Trophoblast cell (in vitro differentiated cells and primary cell): Measurements from ENCODE around the gene PFDN5.

ENCODE experiments used
- DNase-seq, 2 donors: peaks; one replicate each; pipeline ENCODE4 v3.0.0-alpha.2; 2016
- H2AFZ ChIP-seq: 2 replicates; pipeline ENCODE4 v1.6.1; 2013; ENCODE audit warnings: low read length, moderate library complexity, mild to moderate bottlenecking; ENCODE audit not compliant: insufficient read depth, poor library complexity
- H2AK5ac ChIP-seq: 2 replicates; pipeline ENCODE4 v1.6.1; 2013; ENCODE audit warnings: mild to moderate bottlenecking, low read length
- H2BK120ac ChIP-seq: 2 replicates; pipeline ENCODE4 v1.6.1; 2013; ENCODE audit warnings: low read length, mild to moderate bottlenecking, moderate library complexity; ENCODE audit not compliant: insufficient read depth, poor library complexity
- H2BK12ac ChIP-seq: 2 replicates; pipeline ENCODE4 v1.6.1; 2013; ENCODE audit warnings: mild to moderate bottlenecking, low read length, moderate library complexity
- H2BK5ac ChIP-seq: 2 replicates; pipeline ENCODE4 v1.6.1; 2013; ENCODE audit warnings: low read length, low read depth, moderate library complexity, mild to moderate bottlenecking; ENCODE audit not compliant: poor library complexity
- H3K14ac ChIP-seq: 2 replicates; pipeline ENCODE4 v1.6.1; 2013; ENCODE audit warnings: mild to moderate bottlenecking, low read length
- H3K18ac ChIP-seq: 2 replicates; pipeline ENCODE4 v1.6.1; 2013; ENCODE audit warnings: mild to moderate bottlenecking, low read length
- H3K23ac ChIP-seq: 2 replicates; pipeline ENCODE4 v1.6.1; 2013; ENCODE audit warnings: low read length
- H3K27ac ChIP-seq: 2 replicates; pipeline ENCODE4 v1.5.1; 2013; ENCODE audit warnings: low read depth, mild to moderate bottlenecking, inconsistent platforms, low read length, moderate library complexity
- H3K27me3 ChIP-seq: 2 replicates; pipeline ENCODE4 v1.6.1; 2013; ENCODE audit warnings: inconsistent platforms, mild to moderate bottlenecking, low read length, moderate library complexity; ENCODE audit not compliant: insufficient read depth
- H3K36me3 ChIP-seq, 2 experiments: 1 replicate in 1 of 2; 2 replicates in 1 of 2; pipeline ENCODE4 v1.6.1; 2013; ENCODE audit warnings: low read length in 2 of 2, mild to moderate bottlenecking in 2 of 2, moderate library complexity in 1 of 2; ENCODE audit not compliant: insufficient read depth in 2 of 2, control insufficient read depth in 1 of 2
- H3K4ac ChIP-seq: 2 replicates; pipeline ENCODE4 v1.6.1; 2013; ENCODE audit warnings: low read depth, mild to moderate bottlenecking, low read length, moderate library complexity
- H3K4me1 ChIP-seq, 2 experiments: 1 replicate in 1 of 2; 2 replicates in 1 of 2; pipeline ENCODE4 v1.6.1; 2013; ENCODE audit warnings: low read length in 2 of 2, mild to moderate bottlenecking in 2 of 2, moderate library complexity in 1 of 2; ENCODE audit not compliant: insufficient read depth in 2 of 2, control insufficient read depth in 1 of 2
- H3K4me2 ChIP-seq: 2 replicates; pipeline ENCODE4 v1.6.1; 2013; ENCODE audit warnings: inconsistent platforms, mild to moderate bottlenecking, low read length, moderate library complexity
- H3K4me3 ChIP-seq: 2 replicates; pipeline ENCODE4 v1.5.1; 2013; ENCODE audit warnings: mild to moderate bottlenecking, low read depth, low read length, inconsistent platforms
- H3K79me1 ChIP-seq: one replicate; pipeline ENCODE4 v1.6.1; 2013; ENCODE audit warnings: low read length
- H3K79me2 ChIP-seq: 2 replicates; pipeline ENCODE4 v1.6.1; 2013; ENCODE audit warnings: low read length, mild to moderate bottlenecking; ENCODE audit not compliant: control insufficient read depth, insufficient read depth, poor library complexity
- H3K9ac ChIP-seq: 2 replicates; pipeline ENCODE4 v1.6.1; 2013; ENCODE audit warnings: mild to moderate bottlenecking, low read length
- H3K9me3 ChIP-seq: 2 replicates; pipeline ENCODE4 v1.6.1; 2013; ENCODE audit warnings: low read depth, mild to moderate bottlenecking, control low read depth, inconsistent platforms, low read length; ENCODE audit not compliant: insufficient read depth
- H4K12ac ChIP-seq: 2 replicates; pipeline ENCODE4 v1.6.1; 2013; ENCODE audit warnings: low read depth, mild to moderate bottlenecking, low read length, moderate library complexity
- H4K8ac ChIP-seq: 2 replicates; pipeline ENCODE4 v1.6.1; 2013; ENCODE audit warnings: low read depth, mild to moderate bottlenecking, low read length, moderate library complexity
- H4K91ac ChIP-seq: one replicate; pipeline ENCODE4 v1.6.1; 2013; ENCODE audit warnings: low read depth, mild to moderate bottlenecking, low read length, moderate library complexity
- WGBS: extraction: QIAGEN DNeasy Blood & Tissue Kit; methylation state at CpG from one replicate; pipeline ENCODE4 v1.1.7; 2013; ENCODE audit warnings: missing lambda C conversion rate; ENCODE audit not compliant: insufficient read length, insufficient coverage; ENCODE audit errors: extremely low coverage; 5-methylcytosine and 5-hydroxymethylcytosine counted together

Gene PFDN5

GRCh38 chr12:53338916-53339315 lies 43.6 kb downstream of the PFDN5 start:
- H3K79me1 ChIP-seq, result no peaks in the 10 kb centered on the region
- WGBS, result no CpG with 5 or more reads among the region's 6 CpGs

GRCh38 chr12:53340398-53340797 lies 45.1 kb downstream of the PFDN5 start:
- H3K9me3 ChIP-seq, result no peaks in the 10 kb centered on the region
- WGBS, result no CpG with 5 or more reads among the region's 9 CpGs
- no peak overlapping the region for H3K18ac ChIP-seq
- H2AFZ ChIP-seq, result no peak overlapping the region
- no peak overlapping the region for H3K4ac ChIP-seq
- H3K23ac ChIP-seq, result no peak overlapping the region
- H3K27ac ChIP-seq, result no peak overlapping the region
- H3K79me2 ChIP-seq, result peaks cover 2% of the 10 kb centered on the region
- H2BK12ac ChIP-seq, result no peak overlapping the region
- H3K4me1 ChIP-seq, result peaks cover 1 to 8% of the 10 kb centered on the region in 2 experiments
- H2BK120ac ChIP-seq, result no peak overlapping the region
- no peak overlapping the region for H4K91ac ChIP-seq
- no peak overlapping the region for H2BK5ac ChIP-seq
- no peak overlapping the region for H3K4me2 ChIP-seq
- H3K9ac ChIP-seq, result no peak overlapping the region
- no peak for DNase-seq
- H4K8ac ChIP-seq, result no peak overlapping the region
- H4K12ac ChIP-seq, result no peak overlapping the region
- no peaks in the 10 kb centered on the region for H3K27me3 ChIP-seq
- H3K4me3 ChIP-seq, result no peak overlapping the region
- H3K14ac ChIP-seq, result no peak overlapping the region
- H3K79me1 ChIP-seq, result peaks cover 6% of the 10 kb centered on the region
- no peak overlapping the region for H2AK5ac ChIP-seq
- H3K36me3 ChIP-seq, result no peaks in the 10 kb centered on the region

More at GRCh38 chr12:53338916-53339315, 43.6 kb downstream of the PFDN5 start:
- no peaks in the 10 kb centered on the region for H3K79me2 ChIP-seq
- no peak overlapping the region for H2AFZ ChIP-seq
- H3K9ac ChIP-seq, result no peak overlapping the region
- H3K18ac ChIP-seq, result no peak overlapping the region
- DNase-seq, result no peak
- H3K23ac ChIP-seq, result no peak overlapping the region
- no peak overlapping the region for H4K8ac ChIP-seq
- H3K14ac ChIP-seq, result no peak overlapping the region
- H2AK5ac ChIP-seq, result no peak overlapping the region
- H3K4me2 ChIP-seq, result no peak overlapping the region
- H3K4ac ChIP-seq, result no peak overlapping the region
- H3K9me3 ChIP-seq, result no peaks in the 10 kb centered on the region
- no peak overlapping the region for H4K12ac ChIP-seq
- H3K4me3 ChIP-seq, result no peak overlapping the region
- no peak overlapping the region for H2BK12ac ChIP-seq
- no peaks in the 10 kb centered on the region for H3K27me3 ChIP-seq
- H3K4me1 ChIP-seq, result peaks cover 0 to 5% of the 10 kb centered on the region in 2 experiments
- no peak overlapping the region for H4K91ac ChIP-seq
- H2BK120ac ChIP-seq, result no peak overlapping the region
- no peak overlapping the region for H2BK5ac ChIP-seq
- H3K36me3 ChIP-seq, result no peaks in the 10 kb centered on the region
- no peak overlapping the region for H3K27ac ChIP-seq

GRCh38 chr12:53343449-53343848 lies 48.1 kb downstream of the PFDN5 start:
- Histone ChIP-seq H2BK120ac (no peak overlapping the region), H3K14ac (no peak overlapping the region), H3K9ac (no peak overlapping the region), H3K18ac (no peak overlapping the region), H3K4ac (no peak overlapping the region), H2AFZ (no peak overlapping the region), H3K27ac (no peak overlapping the region), H3K36me3 (no peaks in the 10 kb centered on the region), H2BK5ac (no peak overlapping the region), H3K79me2 (peaks cover 2% of the 10 kb centered on the region), H3K27me3 (no peaks in the 10 kb centered on the region), H3K9me3 (no peaks in the 10 kb centered on the region), H3K4me2 (no peak overlapping the region), H2AK5ac (no peak overlapping the region), H3K4me1 (peaks cover 2 to 5% of the 10 kb centered on the region in 2 experiments), H4K8ac (no peak overlapping the region), H3K4me3 (no peak overlapping the region), H3K79me1 (peaks cover 6% of the 10 kb centered on the region), H4K12ac (no peak overlapping the region), H2BK12ac (no peak overlapping the region), H4K91ac (no peak overlapping the region), H3K23ac (no peak overlapping the region)
- WGBS, result no CpG with 5 or more reads among the region's 3 CpGs
- no peak for DNase-seq

- Histone ChIP-seq H3K79me1 (peaks cover 6% of the 10 kb centered on the region), H3K18ac (no peak overlapping the region), H2AK5ac (no peak overlapping the region)
These were observed 48.6 kb downstream of the PFDN5 start for GRCh38 chr12:53343969-53344368.

More at GRCh38 chr12:53343969-53344368, 48.6 kb downstream of the PFDN5 start:
- Histone ChIP-seq H3K27me3 (no peaks in the 10 kb centered on the region), H3K9ac (no peak overlapping the region), H3K23ac (no peak overlapping the region), H2BK5ac (no peak overlapping the region), H2BK12ac (no peak overlapping the region), H3K79me2 (peaks cover 2% of the 10 kb centered on the region), H3K14ac (no peak overlapping the region), H3K4me1 (peaks cover 2 to 3% of the 10 kb centered on the region in 2 experiments), H2AFZ (no peak overlapping the region), H3K4me3 (no peak overlapping the region), H2BK120ac (no peak overlapping the region), H3K4ac (no peak overlapping the region), H4K91ac (no peak overlapping the region), H4K12ac (no peak overlapping the region), H4K8ac (no peak overlapping the region), H3K9me3 (no peaks in the 10 kb centered on the region), H3K4me2 (no peak overlapping the region), H3K27ac (no peak overlapping the region), H3K36me3 (no peaks in the 10 kb centered on the region)
- WGBS, result no CpG with 5 or more reads among the region's 4 CpGs
- DNase-seq, result no peak
